Measurements from ENCODE around the gene MAN2A2. TPM values are rescaled to one million over a fixed set of nuclear protein-coding genes. Genes with fewer than 3 reads are reported as not detected.

Gene MAN2A2
- total RNA-seq, 1 donor from 2014 or later = 73.3 TPM

Other genes starting within 250 kb of the MAN2A2 start
- 0.75 TPM for gene BLM, start 186.0 kb upstream of the MAN2A2 start, total RNA-seq
- 43.9 TPM for gene FURIN, start 34.7 kb upstream of the MAN2A2 start, total RNA-seq
- gene FES, start 18.8 kb upstream of the MAN2A2 start, total RNA-seq = 16.2 TPM
- 11.8 TPM for gene HDDC3, start 29.2 kb downstream of the MAN2A2 start, total RNA-seq
- 27.2 TPM for gene UNC45A, start 32.0 kb downstream of the MAN2A2 start, total RNA-seq
- 10.8 TPM for gene RCCD1, start 51.6 kb downstream of the MAN2A2 start, total RNA-seq
- 3.1 TPM for gene PRC1, start 91.2 kb downstream of the MAN2A2 start, total RNA-seq
- 6.8 TPM for gene VPS33B, start 119.3 kb downstream of the MAN2A2 start, total RNA-seq
- gene SV2B, start 197.0 kb downstream of the MAN2A2 start, total RNA-seq = 3.7 TPM